ENCODE data around the gene RNF130. TPM values are rescaled to one million over a fixed set of nuclear protein-coding genes. Genes with fewer than 3 reads are reported as not detected.

RNF130 gene
- total RNA-seq, 1 donor = 21.7 TPM

- no peak overlapping the region for H3K4me3 ChIP-seq (ENCODE audit: low read depth, low read length)
- TF ChIP-seq, protein P1, sequence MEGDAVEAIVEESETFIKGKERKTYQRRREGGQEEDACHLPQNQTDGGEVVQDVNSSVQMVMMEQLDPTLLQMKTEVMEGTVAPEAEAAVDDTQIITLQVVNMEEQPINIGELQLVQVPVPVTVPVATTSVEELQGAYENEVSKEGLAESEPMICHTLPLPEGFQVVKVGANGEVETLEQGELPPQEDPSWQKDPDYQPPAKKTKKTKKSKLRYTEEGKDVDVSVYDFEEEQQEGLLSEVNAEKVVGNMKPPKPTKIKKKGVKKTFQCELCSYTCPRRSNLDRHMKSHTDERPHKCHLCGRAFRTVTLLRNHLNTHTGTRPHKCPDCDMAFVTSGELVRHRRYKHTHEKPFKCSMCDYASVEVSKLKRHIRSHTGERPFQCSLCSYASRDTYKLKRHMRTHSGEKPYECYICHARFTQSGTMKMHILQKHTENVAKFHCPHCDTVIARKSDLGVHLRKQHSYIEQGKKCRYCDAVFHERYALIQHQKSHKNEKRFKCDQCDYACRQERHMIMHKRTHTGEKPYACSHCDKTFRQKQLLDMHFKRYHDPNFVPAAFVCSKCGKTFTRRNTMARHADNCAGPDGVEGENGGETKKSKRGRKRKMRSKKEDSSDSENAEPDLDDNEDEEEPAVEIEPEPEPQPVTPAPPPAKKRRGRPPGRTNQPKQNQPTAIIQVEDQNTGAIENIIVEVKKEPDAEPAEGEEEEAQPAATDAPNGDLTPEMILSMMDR (IDR thresholded peaks at IDR 0.05; ENCODE audit: insufficient read depth, low read length) = no peak
- no peak for DNase-seq (ENCODE audit: low read depth)
Measured at GRCh38 chr5:180116077-180116999, 44.8 kb upstream of the RNF130 start.

DNA sequence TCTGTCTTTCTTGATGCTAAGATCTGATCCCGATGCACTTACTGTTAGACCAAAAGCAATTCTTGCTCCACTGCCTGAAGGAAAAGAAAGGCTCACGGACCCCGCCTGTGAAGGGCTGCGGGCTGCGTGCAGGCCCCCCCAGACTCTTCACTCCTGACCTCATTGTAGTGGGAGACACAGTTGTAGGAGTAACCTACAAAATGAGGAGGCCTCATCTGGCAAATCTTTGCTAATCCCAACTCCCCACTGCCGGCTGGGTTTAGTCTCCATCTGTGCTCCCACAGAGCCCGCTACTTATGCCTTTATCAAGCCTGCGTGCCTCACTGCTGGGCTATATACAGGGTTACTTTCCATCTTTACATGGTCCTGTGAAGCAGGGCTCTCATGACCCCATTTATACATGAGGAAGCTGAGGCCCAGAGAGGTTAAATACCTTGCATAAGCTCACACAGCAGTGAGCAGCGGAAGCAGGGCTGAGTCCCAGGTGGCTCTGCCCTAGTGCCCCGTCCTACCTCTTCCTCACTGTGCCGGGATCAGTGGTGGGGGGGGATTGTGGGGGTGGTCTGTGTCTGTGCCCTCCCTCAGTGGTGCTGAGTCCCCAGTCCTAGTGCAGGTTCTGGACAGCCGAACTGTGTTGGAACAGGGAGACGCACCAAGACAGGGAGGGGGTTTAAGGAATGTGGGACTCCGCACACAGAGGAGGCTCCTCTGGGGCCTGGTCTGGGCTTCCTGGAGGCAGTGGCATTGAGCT lies 43.9 kb upstream of the RNF130 start:
- DNase-seq (ENCODE audit: low read depth) = no peak
- TF ChIP-seq, protein P1 (IDR thresholded peaks at IDR 0.05; ENCODE audit: insufficient read depth, low read length) = no peak
- H3K4me3 ChIP-seq (ENCODE audit: low read depth, low read length) = no peak overlapping the region

GRCh38 chr5:180114304-180115003 lies 42.9 kb upstream of the RNF130 start:
- TF ChIP-seq, protein P1 (IDR thresholded peaks at IDR 0.05; ENCODE audit: insufficient read depth, low read length) = no peak
- DNase-seq (ENCODE audit: low read depth) = no peak

DNA sequence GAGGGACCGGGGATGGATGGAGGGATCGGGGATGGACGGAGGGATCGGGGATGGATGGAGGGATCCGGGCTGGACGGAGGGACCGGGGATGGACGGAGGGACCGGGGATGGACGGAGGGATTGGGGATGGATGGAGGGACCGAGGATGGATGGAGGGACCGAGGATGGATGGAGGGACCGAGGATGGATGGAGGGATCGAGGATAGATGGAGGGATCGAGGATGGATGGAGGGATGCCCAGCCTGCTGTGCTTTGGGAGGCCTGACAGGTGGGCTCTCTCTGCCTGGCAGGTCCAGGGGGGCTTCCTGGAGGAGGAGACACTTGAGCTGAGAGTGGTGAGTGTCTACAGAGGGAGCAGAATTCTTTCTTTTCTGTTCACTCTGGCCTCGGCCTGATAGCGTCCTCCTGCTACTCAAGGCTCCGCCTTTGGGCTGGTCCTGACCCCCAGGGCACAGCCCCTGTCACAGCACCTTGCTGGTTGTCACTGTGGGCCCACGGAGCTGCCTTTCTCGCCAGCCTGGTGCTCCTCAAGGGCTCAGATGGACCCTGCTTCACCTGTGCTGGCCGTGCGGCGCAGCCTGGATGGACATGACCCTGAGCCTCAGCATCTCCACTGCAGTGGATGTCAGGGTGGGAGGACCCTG lies 42.2 kb upstream of the RNF130 start:
- no peak overlapping the region for H3K4me3 ChIP-seq (ENCODE audit: low read depth, low read length)
- TF ChIP-seq, protein P1 (IDR thresholded peaks at IDR 0.05; ENCODE audit: insufficient read depth, low read length) = no peak
- no peak for DNase-seq (ENCODE audit: low read depth)

More at GRCh38 chr5:180114304-180115003, 42.9 kb upstream of the RNF130 start:
- no peak overlapping the region for H3K4me3 ChIP-seq (ENCODE audit: low read depth, low read length)

DNA sequence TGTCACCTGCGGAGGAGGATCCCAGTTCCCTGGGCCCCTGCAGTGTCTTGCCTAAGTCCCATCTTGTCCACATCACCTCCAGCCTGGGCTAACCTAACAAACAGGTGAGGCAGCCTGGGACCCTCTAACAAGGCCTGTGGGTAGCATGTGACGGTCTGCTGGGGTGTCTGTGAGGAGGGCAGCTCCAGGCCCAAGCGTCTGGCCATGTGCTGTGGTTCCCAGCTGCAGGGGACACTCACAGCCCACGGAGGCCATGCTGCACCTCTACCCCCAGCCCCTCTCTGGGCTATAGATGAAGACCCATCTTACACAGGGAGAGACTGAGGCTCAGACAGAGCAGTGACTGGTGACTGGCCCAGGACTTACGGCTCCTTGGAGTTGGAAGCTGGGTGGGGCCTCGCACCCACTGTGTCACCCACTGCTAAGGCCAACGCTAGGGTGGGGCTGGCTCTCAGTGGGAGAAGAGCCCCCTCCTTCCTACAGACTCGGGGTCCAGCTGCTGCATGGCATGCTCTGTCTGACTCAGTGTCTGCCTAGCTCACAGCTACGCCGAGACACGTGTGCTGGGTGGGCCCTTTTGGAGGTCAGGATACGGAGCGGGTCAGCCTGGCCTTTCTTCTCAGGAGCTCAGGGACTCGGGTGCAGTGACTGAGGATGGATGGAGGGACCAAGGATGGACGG lies 40.8 kb upstream of the RNF130 start:
- TF ChIP-seq, protein P1 (IDR thresholded peaks at IDR 0.05; ENCODE audit: insufficient read depth, low read length) = no peak
- no peak overlapping the region for H3K4me3 ChIP-seq (ENCODE audit: low read depth, low read length)
- no peak for DNase-seq (ENCODE audit: low read depth)
